Measurements from ENCODE around the gene SRRT. TPM values are rescaled to one million over a fixed set of nuclear protein-coding genes. Genes with fewer than 3 reads are reported as not detected.
"Not testable (repeated sequence)": the region's sequence is repeated elsewhere in the genome, so short reads cannot be mapped to it uniquely, and the experiment has no call there.

The SRRT gene
- total RNA-seq, 4 donors from 2014 or later = 72.6 to 124 (median 88.6) TPM

DNA sequence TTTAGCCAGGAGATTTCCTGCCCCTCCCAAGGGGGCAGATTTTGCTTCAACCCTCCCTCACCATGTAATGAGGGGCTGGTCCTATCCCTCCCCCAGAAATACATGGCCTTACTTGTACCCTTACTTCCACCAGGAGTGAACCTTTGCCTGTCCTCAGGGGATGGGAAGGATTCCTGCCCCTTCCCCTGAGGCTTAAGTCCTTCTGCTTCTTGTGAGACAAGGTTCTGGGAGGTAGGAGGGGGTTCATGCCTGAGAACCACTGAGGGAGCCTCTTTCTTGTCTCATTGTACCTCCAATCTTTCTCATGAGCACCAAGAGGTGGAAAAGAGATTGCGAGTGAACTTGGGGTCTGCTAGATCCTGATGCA is 54.9 kb downstream of the SRRT start:
- H3K27ac ChIP-seq = no peak overlapping the region

DNA sequence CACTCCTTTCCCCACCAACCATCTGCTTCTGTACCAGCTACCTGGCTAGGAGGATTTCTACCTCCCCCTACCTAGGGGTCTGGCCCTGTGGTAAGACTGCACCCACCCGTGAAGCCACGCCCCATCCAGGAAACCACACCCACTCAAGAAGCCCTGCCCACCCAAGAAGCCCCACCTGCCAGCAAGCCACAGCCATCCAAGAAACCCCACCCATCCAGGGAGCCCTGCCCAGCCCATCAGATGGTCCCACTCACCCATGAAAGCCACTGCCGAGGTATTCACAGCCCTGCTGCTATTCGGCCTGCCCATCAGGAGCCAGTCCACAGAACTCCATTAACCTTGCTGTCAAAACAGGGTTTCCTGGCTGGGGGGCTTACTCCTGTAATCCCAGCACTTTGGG is 58.8 kb downstream of the SRRT start:
- Histone ChIP-seq H3K4me1 (no peaks in the 10 kb centered on the region), H3K27me3 (peaks cover 0 to 5% of the 10 kb centered on the region in 2 donors), H3K4me3 (no peak overlapping the region), H3K9me3 (peaks cover 0 to 17% (median 0%) of the 10 kb centered on the region in 4 donors), H3K36me3 (no peaks in the 10 kb centered on the region), H3K27ac (no peak overlapping the region)
- WGBS, 2 donors = 67 to 69% methylated on average over 4 of the region's 4 CpGs
- TF ChIP-seq, protein P1, sequence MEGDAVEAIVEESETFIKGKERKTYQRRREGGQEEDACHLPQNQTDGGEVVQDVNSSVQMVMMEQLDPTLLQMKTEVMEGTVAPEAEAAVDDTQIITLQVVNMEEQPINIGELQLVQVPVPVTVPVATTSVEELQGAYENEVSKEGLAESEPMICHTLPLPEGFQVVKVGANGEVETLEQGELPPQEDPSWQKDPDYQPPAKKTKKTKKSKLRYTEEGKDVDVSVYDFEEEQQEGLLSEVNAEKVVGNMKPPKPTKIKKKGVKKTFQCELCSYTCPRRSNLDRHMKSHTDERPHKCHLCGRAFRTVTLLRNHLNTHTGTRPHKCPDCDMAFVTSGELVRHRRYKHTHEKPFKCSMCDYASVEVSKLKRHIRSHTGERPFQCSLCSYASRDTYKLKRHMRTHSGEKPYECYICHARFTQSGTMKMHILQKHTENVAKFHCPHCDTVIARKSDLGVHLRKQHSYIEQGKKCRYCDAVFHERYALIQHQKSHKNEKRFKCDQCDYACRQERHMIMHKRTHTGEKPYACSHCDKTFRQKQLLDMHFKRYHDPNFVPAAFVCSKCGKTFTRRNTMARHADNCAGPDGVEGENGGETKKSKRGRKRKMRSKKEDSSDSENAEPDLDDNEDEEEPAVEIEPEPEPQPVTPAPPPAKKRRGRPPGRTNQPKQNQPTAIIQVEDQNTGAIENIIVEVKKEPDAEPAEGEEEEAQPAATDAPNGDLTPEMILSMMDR (IDR thresholded peaks at IDR 0.05) = no peak
- TF ChIP-seq EP300 (IDR thresholded peaks at IDR 0.05) = no peak
- no peak for TF ChIP-seq POLR2A (IDR thresholded peaks at IDR 0.05)
- DNase-seq (ENCODE audit: low spot score in 2 of 2) = no peak

More for the DNA sequence above, 54.9 kb downstream of the SRRT start:
- Histone ChIP-seq H3K36me3 (no peaks in the 10 kb centered on the region), H3K4me1 (no peaks in the 10 kb centered on the region), H3K4me3 (no peak overlapping the region), H3K9me3 (peaks cover 0 to 17% (median 0%) of the 10 kb centered on the region in 4 donors), H3K27me3 (peaks cover 0 to 5% of the 10 kb centered on the region in 2 donors)
- DNase-seq (ENCODE audit: low spot score in 2 of 2) = no peak
- WGBS, 2 donors = 82 to 89% methylated on average over 1 of the region's 1 CpG
- TF ChIP-seq EP300 (IDR thresholded peaks at IDR 0.05) (no peak), POLR2A (IDR thresholded peaks at IDR 0.05) (no peak)

- H3K4me1 ChIP-seq; H3K27me3 ChIP-seq; H3K27ac ChIP-seq; DNase-seq (ENCODE audit: low spot score in 2 of 2); H3K36me3 ChIP-seq; H3K4me3 ChIP-seq: not testable (repeated sequence)
- WGBS, 2 donors = 63 to 79% methylated on average over 2 of the region's 2 CpGs
- peaks cover 0 to 29% (median 0%) of the 10 kb centered on the region in 4 donors for H3K9me3 ChIP-seq
These were observed 60.5 kb downstream of the SRRT start for GRCh38 chr7:100935381-100935780.

GRCh38 chr7:100936167-100936566 is 61.3 kb downstream of the SRRT start:
- H3K27ac ChIP-seq; H3K4me3 ChIP-seq; H3K4me1 ChIP-seq; DNase-seq (ENCODE audit: low spot score in 2 of 2); H3K36me3 ChIP-seq; H3K27me3 ChIP-seq: not testable (repeated sequence)
- H3K9me3 ChIP-seq = peaks cover 0 to 36% (median 0%) of the 10 kb centered on the region in 4 donors
- WGBS, 2 donors = 75 to 89% methylated on average over 7 of the region's 7 CpGs

Small RNA genes lying within 50 kb of the gene (small RNA-seq; reads per million reads assigned to genes)
- gene RN7SL549P = not detected
- not detected for gene RPS29P15

Other genes starting within 250 kb of the SRRT start
- 1 to 10 TPM in 1 of 4 donors, not detected in 3; 2.1 TPM for gene TFR2, start 233.6 kb upstream of the SRRT start, total RNA-seq
- not detected for gene ACTL6B, start 218.7 kb upstream of the SRRT start, total RNA-seq
- gene GNB2, start 201.4 kb upstream of the SRRT start, total RNA-seq = 100 to 1,000 TPM; 185 to 290 (median 248) TPM
- gene GIGYF1, start 180.9 kb upstream of the SRRT start, total RNA-seq = 10 to 100 TPM; 50.9 to 98.1 (median 64.7) TPM
- 10 to 100 TPM; 23.1 to 50.7 (median 35.6) TPM for gene POP7, start 169.0 kb upstream of the SRRT start, total RNA-seq
- gene EPO, start 154.6 kb upstream of the SRRT start, total RNA-seq = under 1 TPM in 2 of 4 donors, not detected in 2; 0.30 to 0.59 TPM
- gene ZAN, start 141.5 kb upstream of the SRRT start, total RNA-seq = not detected
- 10 to 100 TPM; 15.5 to 37.5 (median 25.9) TPM for gene EPHB4, start 47.6 kb upstream of the SRRT start, total RNA-seq
- gene SLC12A9, start 22.4 kb upstream of the SRRT start, total RNA-seq = 10 to 100 TPM; 11.8 to 36.8 (median 32.1) TPM
- 100 to 1,000 TPM in 1 of 4 donors, 10 to 100 TPM in 3; 63.9 to 119 (median 80.8) TPM for gene TRIP6, start 7.7 kb upstream of the SRRT start, total RNA-seq
- gene UFSP1, start 14.6 kb downstream of the SRRT start, total RNA-seq = 10 to 100 TPM in 1 of 4 donors, 1 to 10 TPM in 3; 2.8 to 13.3 (median 5.0) TPM
- gene ACHE, start 20.8 kb downstream of the SRRT start, total RNA-seq = 1 to 10 TPM in 1 of 4 donors, not detected in 3; 3.0 TPM
- under 1 TPM in 1 of 4 donors, not detected in 3; 0.22 TPM for gene MUC3A, start 74.4 kb downstream of the SRRT start, total RNA-seq
- not detected for gene MUC12, start 94.5 kb downstream of the SRRT start, total RNA-seq
- gene MUC17, start 145.0 kb downstream of the SRRT start, total RNA-seq = not detected
- gene TRIM56, start 210.4 kb downstream of the SRRT start, total RNA-seq = 10 to 100 TPM; 18.6 to 32.4 (median 29.5) TPM

All from tibial nerve (tissue), 4 donors.